Naive B cell (primary cell): Measurements from ENCODE around the gene GPATCH4. TPM values are rescaled to one million over a fixed set of nuclear protein-coding genes. Genes with fewer than 3 reads are reported as not detected.
"Not testable (repeated sequence)": the region's sequence is repeated elsewhere in the genome, so short reads cannot be mapped to it uniquely, and the experiment has no call there.

Source experiments
- ATAC-seq, 2 donors: fragments of 150-1000 bp; cut with Tn5 transposase; 2 replicates each; pipeline ENCODE4 v1.10.0; 2021; ENCODE audit warnings: low read depth in 2 of 2, mild to moderate bottlenecking in 2 of 2, moderate library complexity in 2 of 2
- DNase-seq: peaks from one replicate; pipeline ENCODE4 v3.0.0; 2022
- H3K27ac Mint-ChIP-seq, 6 donors: one replicate each; pipeline ENCODE4 v1.8.0; 2020 to 2022; ENCODE audit warnings: mild to moderate bottlenecking in 6 of 6, mixed read lengths in 6 of 6, moderate library complexity in 5 of 6, inconsistent platforms in 2 of 6
- H3K27me3 Mint-ChIP-seq, 3 donors: one replicate each; pipeline ENCODE4 v1.8.0; 2021 to 2022; ENCODE audit warnings: mixed read lengths in 3 of 3, mild to moderate bottlenecking in 1 of 3
- H3K36me3 Mint-ChIP-seq, 2 donors: one replicate each; pipeline ENCODE4 v1.8.0; 2020 to 2022; ENCODE audit warnings: mixed read lengths in 2 of 2, inconsistent platforms in 1 of 2, mild to moderate bottlenecking in 1 of 2
- H3K4me1 Mint-ChIP-seq, 3 donors: one replicate each; pipeline ENCODE4 v1.8.0; 2020 to 2022; ENCODE audit warnings: mixed read lengths in 3 of 3, inconsistent platforms in 1 of 3, mild to moderate bottlenecking in 1 of 3, moderate library complexity in 1 of 3
- H3K4me3 Mint-ChIP-seq, 8 donors: one replicate each; pipeline ENCODE4 v1.8.0; 2020 to 2022; ENCODE audit warnings: mild to moderate bottlenecking in 8 of 8, mixed read lengths in 8 of 8, moderate library complexity in 8 of 8, inconsistent platforms in 2 of 8
- H3K9me3 Mint-ChIP-seq, 7 donors: one replicate each; pipeline ENCODE4 v1.8.0; 2020 to 2022; ENCODE audit warnings: mixed read lengths in 7 of 7, mild to moderate bottlenecking in 5 of 7, inconsistent platforms in 2 of 7, moderate library complexity in 1 of 7
- polyA plus RNA-seq, 6 donors: library from polyadenylated mRNA; unstranded; fragments of 300-500 nt; fragmentation: Illumina TruSeq; gene quantifications; one replicate each; pipeline ENCODE4 v1.2.3, GENCODE V29; 2021; ENCODE audit warnings: low read depth in 6 of 6

The GPATCH4 gene
- polyA plus RNA-seq, 6 donors from 2014 or later = 16.6 to 47.9 (median 28.7) TPM

GRCh38 chr1:156623946-156624813 lies 22.9 kb upstream of the GPATCH4 start:
- peak overlapping the region; percentile 58 to 88 (median 74) for H3K4me3 Mint-ChIP-seq
- peaks cover 46 to 78% (median 55%) of the 10 kb centered on the region in 3 donors for H3K27me3 Mint-ChIP-seq
- no peaks in the 10 kb centered on the region for H3K36me3 Mint-ChIP-seq
- H3K27ac Mint-ChIP-seq = peak overlapping the region in 1 of 6 donors; percentile 83
- ATAC-seq = peak; percentile 52 to 55
- H3K9me3 Mint-ChIP-seq = no peaks in the 10 kb centered on the region
- DNase-seq = no peak
- H3K4me1 Mint-ChIP-seq = peaks cover 13 to 27% (median 14%) of the 10 kb centered on the region in 3 donors

GRCh38 chr1:156622581-156623297 lies 21.5 kb upstream of the GPATCH4 start:
- no peak for ATAC-seq
- no peaks in the 10 kb centered on the region for H3K36me3 Mint-ChIP-seq
- H3K27ac Mint-ChIP-seq = no peak overlapping the region
- H3K4me3 Mint-ChIP-seq = peak overlapping the region in 7 of 8 donors; percentile 0 to 74 (median 50)
- no peak for DNase-seq
- peaks cover 49 to 72% (median 58%) of the 10 kb centered on the region in 3 donors for H3K27me3 Mint-ChIP-seq
- H3K4me1 Mint-ChIP-seq = peaks cover 13 to 27% (median 15%) of the 10 kb centered on the region in 3 donors
- H3K9me3 Mint-ChIP-seq = no peaks in the 10 kb centered on the region

- H3K4me3 Mint-ChIP-seq = no peak overlapping the region
- H3K36me3 Mint-ChIP-seq = no peaks in the 10 kb centered on the region
- H3K27me3 Mint-ChIP-seq = peaks cover 54 to 76% (median 62%) of the 10 kb centered on the region in 3 donors
- DNase-seq = no peak
- ATAC-seq = no peak
- H3K27ac Mint-ChIP-seq = no peak overlapping the region
- peaks cover 4 to 17% (median 7%) of the 10 kb centered on the region in 3 donors for H3K4me1 Mint-ChIP-seq
- peaks cover 0 to 2% (median 0%) of the 10 kb centered on the region in 7 donors for H3K9me3 Mint-ChIP-seq
These were observed 18.3 kb upstream of the GPATCH4 start for GRCh38 chr1:156619582-156619955.

GRCh38 chr1:156618853-156619581 lies 17.7 kb upstream of the GPATCH4 start, which contains the start of gene HAPLN2:
Gene HAPLN2, plus strand, starts transcription at chr1:156619415. Its CDS starts 4,076 bp downstream, at chr1:156623491.
- Mint-ChIP-seq H3K27ac (no peak within 1 kb of the TSS), H3K4me1 (peaks cover 4 to 12% (median 5%) of the 10 kb centered on the region in 3 donors), H3K9me3 (peaks cover 0 to 2% (median 0%) of the 10 kb centered on the region in 7 donors), H3K27me3 (peaks cover 54 to 76% (median 67%) of the 10 kb centered on the region in 3 donors), H3K4me3 (no peak within 1 kb of the TSS), H3K36me3 (no peaks in the 10 kb centered on the region)
- ATAC-seq (peak; percentile 33 to 40), DNase-seq (no peak)

GRCh38 chr1:156616463-156616862 lies 15.2 kb upstream of the GPATCH4 start:
- ATAC-seq = no peak
- no peak for DNase-seq
- Mint-ChIP-seq H3K4me3 (no peak overlapping the region), H3K27ac (no peak overlapping the region), H3K36me3 (no peaks in the 10 kb centered on the region), H3K9me3 (peaks cover 0 to 2% (median 0%) of the 10 kb centered on the region in 7 donors), H3K27me3 (peaks cover 52 to 74% (median 59%) of the 10 kb centered on the region in 3 donors), H3K4me1 (peaks cover 0 to 6% (median 5%) of the 10 kb centered on the region in 3 donors)

GRCh38 chr1:156615946-156616345 lies 14.7 kb upstream of the GPATCH4 start:
- Mint-ChIP-seq H3K27ac (no peak overlapping the region), H3K27me3 (peaks cover 49 to 74% (median 60%) of the 10 kb centered on the region in 3 donors), H3K4me1 (peaks cover 0 to 6% (median 5%) of the 10 kb centered on the region in 3 donors), H3K4me3 (no peak overlapping the region), H3K36me3 (no peaks in the 10 kb centered on the region), H3K9me3 (peaks cover 0 to 2% (median 0%) of the 10 kb centered on the region in 7 donors)
- DNase-seq = no peak
- ATAC-seq = no peak

GRCh38 chr1:156612666-156613065 lies 11.4 kb upstream of the GPATCH4 start:
- Mint-ChIP-seq H3K27me3 (peaks cover 34 to 55% (median 34%) of the 10 kb centered on the region in 3 donors), H3K27ac (no peak overlapping the region), H3K36me3 (no peaks in the 10 kb centered on the region), H3K4me1 (peaks cover 10 to 14% (median 11%) of the 10 kb centered on the region in 3 donors), H3K9me3 (peaks cover 0 to 2% (median 0%) of the 10 kb centered on the region in 7 donors), H3K4me3 (no peak overlapping the region)
- ATAC-seq (no peak), DNase-seq (no peak)

- not testable (repeated sequence) for H3K27ac Mint-ChIP-seq, H3K9me3 Mint-ChIP-seq, DNase-seq, ATAC-seq, H3K36me3 Mint-ChIP-seq, H3K4me3 Mint-ChIP-seq
- Mint-ChIP-seq H3K4me1 (peaks cover 17 to 34% (median 20%) of the 10 kb centered on the region in 3 donors), H3K27me3 (peaks cover 18 to 39% (median 21%) of the 10 kb centered on the region in 3 donors)
These were observed 8.8 kb upstream of the GPATCH4 start for GRCh38 chr1:156610072-156610471.

GRCh38 chr1:156608981-156609380 lies 7.7 kb upstream of the GPATCH4 start:
- H3K4me3 Mint-ChIP-seq = no peak overlapping the region
- no peaks in the 10 kb centered on the region for H3K36me3 Mint-ChIP-seq
- peaks cover 13 to 29% (median 14%) of the 10 kb centered on the region in 3 donors for H3K27me3 Mint-ChIP-seq
- DNase-seq = peak; percentile 49
- H3K9me3 Mint-ChIP-seq = no peaks in the 10 kb centered on the region
- peaks cover 17 to 36% (median 20%) of the 10 kb centered on the region in 3 donors for H3K4me1 Mint-ChIP-seq
- peak overlapping the region in 2 of 6 donors; percentile 4 to 53 for H3K27ac Mint-ChIP-seq
- ATAC-seq = peak; percentile 36 to 43

GRCh38 chr1:156608036-156608674 lies 6.9 kb upstream of the GPATCH4 start:
- DNase-seq = peak; percentile 70
- peak overlapping the region in 7 of 8 donors; percentile 41 to 71 (median 60) for H3K4me3 Mint-ChIP-seq

GRCh38 chr1:156607344-156607743 lies 6.1 kb upstream of the GPATCH4 start:
- Mint-ChIP-seq H3K27me3 (peaks cover 5 to 16% (median 8%) of the 10 kb centered on the region in 3 donors), H3K27ac (peak overlapping the region in 5 of 6 donors; percentile 40 to 94 (median 91)), H3K4me3 (peak overlapping the region in 7 of 8 donors; percentile 2 to 71 (median 48)), H3K4me1 (peaks cover 18 to 39% (median 26%) of the 10 kb centered on the region in 3 donors)
- DNase-seq (peak; percentile 74), ATAC-seq (peak; percentile 88 to 92)
- H3K36me3 Mint-ChIP-seq, H3K9me3 Mint-ChIP-seq: not testable (repeated sequence)

More at GRCh38 chr1:156608036-156608674, 6.9 kb upstream of the GPATCH4 start:
- ATAC-seq = peak; percentile 78 to 79
- no peaks in the 10 kb centered on the region for H3K36me3 Mint-ChIP-seq
- H3K27me3 Mint-ChIP-seq = peaks cover 11 to 25% (median 13%) of the 10 kb centered on the region in 3 donors
- peak overlapping the region in 4 of 6 donors; percentile 86 to 93 (median 92) for H3K27ac Mint-ChIP-seq
- H3K4me1 Mint-ChIP-seq = peaks cover 17 to 36% (median 20%) of the 10 kb centered on the region in 3 donors
- H3K9me3 Mint-ChIP-seq = no peaks in the 10 kb centered on the region

GRCh38 chr1:156602557-156602993 lies 1.3 kb upstream of the GPATCH4 start:
- peak overlapping the region in 3 of 6 donors; percentile 47 to 94 (median 78) for H3K27ac Mint-ChIP-seq

More at GRCh38 chr1:156602557-156602993, 1.3 kb upstream of the GPATCH4 start:
- peak overlapping the region in 7 of 8 donors; percentile 37 to 96 (median 68) for H3K4me3 Mint-ChIP-seq
- peaks cover 34 to 58% (median 35%) of the 10 kb centered on the region in 3 donors for H3K4me1 Mint-ChIP-seq
- no peaks in the 10 kb centered on the region for H3K9me3 Mint-ChIP-seq
- DNase-seq (no peak), ATAC-seq (no peak)
- H3K36me3 Mint-ChIP-seq = peaks cover 0 to 8% of the 10 kb centered on the region in 2 donors
- H3K27me3 Mint-ChIP-seq = no peaks in the 10 kb centered on the region
